A673 (cell line): ENCODE data around the gene AKAP12.

Experiments
- EZH2 ChIP-seq: fragments of 200-600 bp; sonication (generic); IDR thresholded peaks from 2 replicates; pipeline ENCODE4 v1.6.1; 2017; ENCODE audit warnings: borderline replicate concordance, low read depth, mild to moderate bottlenecking, mixed read lengths, antibody characterized with exemption, low read length; ENCODE audit not compliant: poor library complexity, severe bottlenecking
- TF ChIP-seq, protein P1 (sequence below): fragments of 300-800, 200-600 bp; sonication (generic); conservative IDR thresholded peaks from 2 replicates; pipeline ENCODE4 v1.5.1; 2017; ENCODE audit warnings: low read depth, mild to moderate bottlenecking, antibody characterized with exemption, low read length, moderate library complexity, mixed read lengths

DNA sequence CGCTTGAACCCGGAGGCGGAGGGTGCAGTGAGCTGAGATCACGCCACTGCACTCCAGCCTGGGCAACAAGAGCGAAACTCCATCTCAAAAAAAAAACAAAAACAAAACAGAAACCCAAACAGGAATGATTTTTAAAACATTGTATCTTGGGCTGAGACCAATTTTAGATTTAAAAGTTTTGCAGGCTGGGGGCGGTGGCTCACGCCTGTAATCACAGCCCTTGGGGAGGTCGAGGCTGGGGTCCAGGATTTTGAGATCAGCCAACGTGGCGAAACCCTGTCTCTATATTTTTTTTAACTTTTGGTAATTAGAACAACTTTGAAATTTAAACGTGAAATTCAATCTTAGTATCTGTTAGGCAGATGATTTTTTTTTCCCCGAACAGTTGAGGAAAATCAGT, 70.5 kb downstream of the AKAP12 start:
- TF ChIP-seq EZH2 = no peak
- TF ChIP-seq, protein P1, sequence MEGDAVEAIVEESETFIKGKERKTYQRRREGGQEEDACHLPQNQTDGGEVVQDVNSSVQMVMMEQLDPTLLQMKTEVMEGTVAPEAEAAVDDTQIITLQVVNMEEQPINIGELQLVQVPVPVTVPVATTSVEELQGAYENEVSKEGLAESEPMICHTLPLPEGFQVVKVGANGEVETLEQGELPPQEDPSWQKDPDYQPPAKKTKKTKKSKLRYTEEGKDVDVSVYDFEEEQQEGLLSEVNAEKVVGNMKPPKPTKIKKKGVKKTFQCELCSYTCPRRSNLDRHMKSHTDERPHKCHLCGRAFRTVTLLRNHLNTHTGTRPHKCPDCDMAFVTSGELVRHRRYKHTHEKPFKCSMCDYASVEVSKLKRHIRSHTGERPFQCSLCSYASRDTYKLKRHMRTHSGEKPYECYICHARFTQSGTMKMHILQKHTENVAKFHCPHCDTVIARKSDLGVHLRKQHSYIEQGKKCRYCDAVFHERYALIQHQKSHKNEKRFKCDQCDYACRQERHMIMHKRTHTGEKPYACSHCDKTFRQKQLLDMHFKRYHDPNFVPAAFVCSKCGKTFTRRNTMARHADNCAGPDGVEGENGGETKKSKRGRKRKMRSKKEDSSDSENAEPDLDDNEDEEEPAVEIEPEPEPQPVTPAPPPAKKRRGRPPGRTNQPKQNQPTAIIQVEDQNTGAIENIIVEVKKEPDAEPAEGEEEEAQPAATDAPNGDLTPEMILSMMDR = no peak
